A549 (cell line): ENCODE results near the gene INTS6. TPM values are rescaled to one million over a fixed set of nuclear protein-coding genes. Genes with fewer than 3 reads are reported as not detected.

Experiments used
- ATAC-seq, 2 experiments: fragments of 200-7000 bp in 1 of 2; fragments of >200 bp in 1 of 2; cut with Nextera tagmentation in 1 of 2; cut with Tn5 transposase in 1 of 2; 3 replicates each; pipeline versions ENCODE4 v1.8.0 to v1.9.1; 2018 to 2020; ENCODE audit warnings: mild to moderate bottlenecking in 1 of 2, moderate library complexity in 1 of 2
- CTCF ChIA-PET: fragments of 300-600 bp; sonication (Branson Sonifier 250); formaldehyde crosslinking; extraction: SDS; loops from one replicate; lab custom pipeline; 2021; ENCODE audit warnings: antibody characterized with exemption, inconsistent platforms; lab: Yijun Ruan, JAX
- POLR2A ChIA-PET: fragments of 350-600 bp; formaldehyde crosslinking; extraction: SDS; loops from one replicate; lab custom pipeline; 2021; ENCODE audit warnings: antibody characterized with exemption, inconsistent platforms; lab: Yijun Ruan, JAX
- DNase-seq, 2 experiments: peaks; one replicate each; pipeline versions ENCODE4 v3.0.0 to v3.0.0-alpha.2; 2011 to 2016; ENCODE audit warnings: low read depth in 1 of 2, low spot score in 1 of 2
- FAIRE-seq: peaks from 2 replicates; lab custom pipeline; 2011; peaks lifted over from hg19 to GRCh38; lab: Jason Lieb, UNC
- H3K27ac ChIP-seq, 2 experiments: fragments of >200 bp; sonication (Bioruptor Twin); formaldehyde crosslinking; 3 replicates each; pipeline ENCODE4 v1.5.1; 2016 to 2017
- H3K4me1 ChIP-seq: fragments of >200 bp; sonication (Bioruptor Twin); formaldehyde crosslinking; 3 replicates; pipeline ENCODE4 v1.6.1; 2016
- H3K4me2 ChIP-seq: fragments of >200 bp; sonication (Bioruptor Twin); formaldehyde crosslinking; 3 replicates; pipeline ENCODE4 v1.6.1; 2016
- H3K4me3 ChIP-seq: fragments of >200 bp; sonication (Bioruptor Twin); formaldehyde crosslinking; 3 replicates; pipeline ENCODE4 v1.5.1; 2016
- H3K9me3 ChIP-seq: fragments of >200 bp; sonication (Bioruptor Twin); formaldehyde crosslinking; 3 replicates; pipeline ENCODE4 v1.6.1; 2016
- BHLHE40 ChIP-seq: IDR thresholded peaks from 2 replicates; pipeline ENCODE4 v1.6.1; 2012; ENCODE audit warnings: low read depth, low read length, inconsistent platforms
- CHD2 ChIP-seq: fragments of 150-350 bp; IDR thresholded peaks from 2 replicates; pipeline ENCODE4 v1.6.1; 2014; ENCODE audit warnings: low read length; ENCODE audit not compliant: partially characterized antibody
- EHF ChIP-seq: fragments of 250-450 bp; sonication (Bioruptor Pico); IDR thresholded peaks from 2 replicates; pipeline ENCODE4 v1.5.0; 2020; ENCODE audit warnings: mild to moderate bottlenecking
- EHMT2 ChIP-seq: fragments of 200-600 bp; sonication (generic); IDR thresholded peaks from 2 replicates; pipeline ENCODE4 v1.6.1; 2016; ENCODE audit warnings: antibody characterized with exemption, low read depth, mild to moderate bottlenecking, moderate library complexity
- EP300 ChIP-seq, 2 experiments: fragments of >200 bp; sonication (Bioruptor Twin); formaldehyde crosslinking; IDR thresholded peaks; 2 replicates in 1 of 2; 3 replicates in 1 of 2; pipeline ENCODE4 v1.6.1; 2016 to 2017
- FOXS1 ChIP-seq: fragments of 250-450 bp; sonication (Bioruptor Pico); IDR thresholded peaks from 2 replicates; pipeline ENCODE4 v1.5.0; 2020; ENCODE audit warnings: mild to moderate bottlenecking, moderate library complexity
- HEYL ChIP-seq: fragments of 250-450 bp; sonication (Bioruptor Pico); IDR thresholded peaks from 2 replicates; pipeline ENCODE4 v1.8.0; 2021; ENCODE audit warnings: mild to moderate bottlenecking, moderate library complexity
- HOXB13 ChIP-seq: fragments of 250-450 bp; sonication (Bioruptor Pico); IDR thresholded peaks from 2 replicates; pipeline ENCODE4 v1.5.0; 2020; ENCODE audit warnings: low read depth, mild to moderate bottlenecking, moderate library complexity
- JUN ChIP-seq, 2 experiments: fragments of >200 bp; sonication (Bioruptor Twin); formaldehyde crosslinking; IDR thresholded peaks; 2 replicates in 1 of 2; 3 replicates in 1 of 2; pipeline ENCODE4 v1.6.1; 2016 to 2017
- MAFK ChIP-seq: fragments of 450-650 bp; IDR thresholded peaks from 2 replicates; pipeline ENCODE4 v1.6.1; 2014; ENCODE audit not compliant: partially characterized antibody
- NFE2L2 ChIP-seq: fragments of 150-350 bp; conservative IDR thresholded peaks from 2 replicates; pipeline ENCODE4 v1.6.1; 2014; ENCODE audit warnings: low read length
- NPAS2 ChIP-seq: fragments of 250-450 bp; sonication (Bioruptor Pico); IDR thresholded peaks from 2 replicates; pipeline ENCODE4 v1.8.0; 2022; ENCODE audit warnings: mild to moderate bottlenecking, moderate library complexity, borderline replicate concordance
- PBX3 ChIP-seq: IDR thresholded peaks from 2 replicates; pipeline ENCODE4 v1.6.1; 2012
- REST ChIP-seq: fragments of 200-600 bp; sonication (generic); IDR thresholded peaks from 2 replicates; pipeline ENCODE4 v1.6.1; 2016; ENCODE audit warnings: antibody characterized with exemption, mild to moderate bottlenecking, moderate library complexity
- TFCP2L1 ChIP-seq: fragments of 250-450 bp; sonication (Bioruptor Pico); IDR thresholded peaks from 2 replicates; pipeline ENCODE4 v1.5.0; 2021; ENCODE audit warnings: mild to moderate bottlenecking
- ZFP36 ChIP-seq: fragments of 450-650 bp; IDR thresholded peaks from 2 replicates; pipeline ENCODE4 v1.6.1; 2014; ENCODE audit warnings: borderline replicate concordance; ENCODE audit not compliant: partially characterized antibody
- ZNF302 ChIP-seq: fragments of 250-450 bp; sonication (Bioruptor Pico); IDR thresholded peaks from 2 replicates; pipeline ENCODE4 v1.9.0; 2021; ENCODE audit warnings: inconsistent platforms, mild to moderate bottlenecking, moderate library complexity
- WGBS: methylation state at CpG from one replicate; pipeline ENCODE4 v1.1.6; 2017; ENCODE audit errors: missing lambda C conversion rate; 5-methylcytosine and 5-hydroxymethylcytosine counted together
- polyA plus RNA-seq, 4 experiments: library from polyadenylated mRNA; depleted of rRNA in 3 of 4; stranded (reverse); fragments of >200 nt; fragmentation: RNase III in 1 of 4; extraction: RNeasy Plus Mini Kit Qiagen cat#74134 plus additional on column Dnase treatment in 1 of 4; gene quantifications; 2 replicates in 3 of 4; 3 replicates in 1 of 4; pipeline ENCODE4 v1.2.3, GENCODE V29; 2011 to 2017
- TF ChIP-seq, protein P1 (sequence below): fragments of 250-450 bp; sonication (Bioruptor Pico); IDR thresholded peaks from 2 replicates; pipeline ENCODE4 v1.5.0; 2021; ENCODE audit warnings: mild to moderate bottlenecking, moderate library complexity, borderline replicate concordance

Gene INTS6
- polyA plus RNA-seq, 2 of the 4 experiments (the other 2 are of a cell fraction): 11.5 to 37.1 TPM

DNA sequence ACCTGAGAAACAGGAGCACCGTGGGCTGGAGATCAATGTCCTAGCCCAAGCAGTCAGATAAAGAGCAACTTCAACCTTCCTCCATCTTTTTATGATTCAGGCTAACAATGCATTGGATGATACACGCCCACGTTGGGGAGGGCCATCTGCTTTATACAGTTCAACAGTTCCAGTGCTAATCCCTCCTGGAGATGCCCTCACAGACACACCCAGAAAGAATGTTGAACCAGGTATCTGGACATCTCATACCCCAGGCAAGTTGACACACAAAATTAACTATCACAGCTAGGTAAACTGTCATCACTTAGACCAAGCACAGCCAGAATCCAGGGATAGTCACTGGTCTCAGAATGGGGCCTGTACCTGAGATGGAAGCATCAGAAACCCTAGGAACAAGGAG lies 134.0 kb downstream of the INTS6 start (continued):
- TF ChIP-seq REST (no peak), NFE2L2 (no peak), TFCP2L1 (no peak), JUN (IDR thresholded peaks at IDR 0.05) (no peak)

GRCh38 chr13:51318015-51318414 lies 134.8 kb downstream of the INTS6 start:
- TF ChIP-seq ZNF302 (CRISPR knock-in tag): no peak
- TF ChIP-seq ZFP36: no peak
- no peak for TF ChIP-seq REST
- no peak for TF ChIP-seq FOXS1 (CRISPR knock-in tag)
- TF ChIP-seq EP300 (IDR thresholded peaks at IDR 0.05): no peak
- TF ChIP-seq MAFK: no peak
- no peak for TF ChIP-seq PBX3
- no peak for TF ChIP-seq EHMT2
- TF ChIP-seq NPAS2: no peak
- no peak for TF ChIP-seq BHLHE40
- no peak for TF ChIP-seq CHD2
- no peak for DNase-seq
- Histone ChIP-seq H3K27ac (no peak overlapping the region), H3K4me3 (no peak overlapping the region), H3K4me2 (no peak overlapping the region), H3K4me1 (no peaks in the 10 kb centered on the region), H3K9me3 (no peaks in the 10 kb centered on the region)
- WGBS: 48% methylated on average over 2 of the region's 2 CpGs
- no peak for FAIRE-seq
- CTCF ChIA-PET: interaction anchor here (1.1 kb wide), 1 partner anchor 20 kb away, joined by 3 read pairs; no protein-coding TSS in a partner anchor
- POLR2A ChIA-PET: no interaction called here
- ATAC-seq: no peak

- Histone ChIP-seq H3K4me1 (no peaks in the 10 kb centered on the region), H3K9me3 (no peaks in the 10 kb centered on the region), H3K4me2 (no peak overlapping the region), H3K27ac (no peak overlapping the region), H3K4me3 (no peak overlapping the region)
- ChIA-PET CTCF (interaction anchor here (1.1 to 1.3 kb wide), 2 partner anchors 19 to 31 kb away, joined by 3 read pairs; no protein-coding TSS in a partner anchor), POLR2A (no interaction called here)
- WGBS: 0% methylated on average over 1 of the region's 1 CpG
- DNase-seq: peak in 1 of 2 experiments; percentile 13
- TF ChIP-seq HOXB13 (CRISPR knock-in tag) (no peak), FOXS1 (CRISPR knock-in tag) (no peak), EP300 (IDR thresholded peaks at IDR 0.05) (0 out of 5 replicates have a peak, but pooled peaks of 1 of the 2 experiments have one; percentile 12), HEYL (CRISPR knock-in tag) (no peak), EHF (CRISPR knock-in tag) (no peak)
- TF ChIP-seq, protein P1, sequence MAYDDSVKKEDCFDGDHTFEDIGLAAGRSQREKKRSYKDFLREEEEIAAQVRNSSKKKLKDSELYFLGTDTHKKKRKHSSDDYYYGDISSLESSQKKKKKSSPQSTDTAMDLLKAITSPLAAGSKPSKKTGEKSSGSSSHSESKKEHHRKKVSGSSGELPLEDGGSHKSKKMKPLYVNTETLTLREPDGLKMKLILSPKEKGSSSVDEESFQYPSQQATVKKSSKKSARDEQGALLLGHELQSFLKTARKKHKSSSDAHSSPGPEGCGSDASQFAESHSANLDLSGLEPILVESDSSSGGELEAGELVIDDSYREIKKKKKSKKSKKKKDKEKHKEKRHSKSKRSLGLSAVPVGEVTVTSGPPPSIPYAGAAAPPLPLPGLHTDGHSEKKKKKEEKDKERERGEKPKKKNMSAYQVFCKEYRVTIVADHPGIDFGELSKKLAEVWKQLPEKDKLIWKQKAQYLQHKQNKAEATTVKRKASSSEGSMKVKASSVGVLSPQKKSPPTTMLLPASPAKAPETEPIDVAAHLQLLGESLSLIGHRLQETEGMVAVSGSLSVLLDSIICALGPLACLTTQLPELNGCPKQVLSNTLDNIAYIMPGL (CRISPR knock-in tag): no peak
- ATAC-seq: peak in 1 of 2 experiments; percentile 36; a peak in 2 of 6 replicates
- FAIRE-seq: no peak
Measured at GRCh38 chr13:51317262-51317661, 135.6 kb downstream of the INTS6 start.
